ENCODE results near the gene RPL36. TPM values are rescaled to one million over a fixed set of nuclear protein-coding genes. Genes with fewer than 3 reads are reported as not detected.

The RPL36 gene
- total and polyA plus RNA-seq, 10 donors: 294 to 2,825 (median 805) TPM

DNA sequence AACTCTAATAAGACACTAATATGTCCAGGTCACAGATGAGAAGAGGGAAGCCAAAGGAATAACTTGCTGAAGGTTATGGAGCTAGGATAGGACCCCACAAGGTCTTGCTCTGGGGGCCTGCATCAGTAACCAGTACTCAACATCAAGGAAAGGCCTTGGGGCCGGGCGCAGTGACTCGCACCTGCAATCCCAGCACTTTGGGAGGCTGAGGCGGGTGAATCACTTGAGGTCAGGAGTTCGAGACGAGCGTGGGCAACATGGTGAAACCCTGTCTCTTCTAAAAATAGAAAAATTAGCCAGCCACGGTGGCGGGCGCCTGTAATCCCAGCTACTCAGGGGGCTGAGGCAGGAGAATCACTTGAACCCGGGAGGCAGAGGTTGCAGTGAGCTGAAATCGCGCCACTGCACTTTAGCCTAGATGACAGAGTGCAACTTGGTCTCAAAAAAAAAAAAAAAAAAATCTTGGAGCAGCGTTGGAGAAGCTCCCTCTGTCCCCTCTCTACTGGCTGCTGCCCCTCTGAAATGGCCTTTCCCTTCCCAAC lies 28.0 kb downstream of the RPL36 start:
- Histone ChIP-seq H3K4me1 (peaks cover 18 to 52% (median 37%) of the 10 kb centered on the region in 6 donors), H3K9me3 (no peaks in the 10 kb centered on the region), H3K4me3 (peak overlapping the region in 5 of 8 donors; percentile 79 to 91 (median 90)), H3K36me3 (peaks cover 0 to 40% (median 13%) of the 10 kb centered on the region in 6 donors), H3K27ac (peak overlapping the region in 2 of 8 donors; percentile 93 to 94), H3K27me3 (replicated peaks in 1 of 7) (no peaks in the 10 kb centered on the region)
- DNase-seq: no peak
- intact Hi-C loops (cut with DNase I; ENCODE audit: low total_unique reads): no loop called here
- TF ChIP-seq POLR2AphosphoS5 (IDR thresholded peaks at IDR 0.05): no peak
- TF ChIP-seq, protein P1, sequence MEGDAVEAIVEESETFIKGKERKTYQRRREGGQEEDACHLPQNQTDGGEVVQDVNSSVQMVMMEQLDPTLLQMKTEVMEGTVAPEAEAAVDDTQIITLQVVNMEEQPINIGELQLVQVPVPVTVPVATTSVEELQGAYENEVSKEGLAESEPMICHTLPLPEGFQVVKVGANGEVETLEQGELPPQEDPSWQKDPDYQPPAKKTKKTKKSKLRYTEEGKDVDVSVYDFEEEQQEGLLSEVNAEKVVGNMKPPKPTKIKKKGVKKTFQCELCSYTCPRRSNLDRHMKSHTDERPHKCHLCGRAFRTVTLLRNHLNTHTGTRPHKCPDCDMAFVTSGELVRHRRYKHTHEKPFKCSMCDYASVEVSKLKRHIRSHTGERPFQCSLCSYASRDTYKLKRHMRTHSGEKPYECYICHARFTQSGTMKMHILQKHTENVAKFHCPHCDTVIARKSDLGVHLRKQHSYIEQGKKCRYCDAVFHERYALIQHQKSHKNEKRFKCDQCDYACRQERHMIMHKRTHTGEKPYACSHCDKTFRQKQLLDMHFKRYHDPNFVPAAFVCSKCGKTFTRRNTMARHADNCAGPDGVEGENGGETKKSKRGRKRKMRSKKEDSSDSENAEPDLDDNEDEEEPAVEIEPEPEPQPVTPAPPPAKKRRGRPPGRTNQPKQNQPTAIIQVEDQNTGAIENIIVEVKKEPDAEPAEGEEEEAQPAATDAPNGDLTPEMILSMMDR (IDR thresholded peaks at IDR 0.05 in 8 of 11, conservative IDR thresholded peaks at IDR 0.05 in 3 of 11): no peak
- TF ChIP-seq POLR2A (IDR thresholded peaks at IDR 0.05): no peak
- 40 to 71% (median 62%) methylated on average over 14 of the region's 14 CpGs for WGBS, 5 donors

DNA sequence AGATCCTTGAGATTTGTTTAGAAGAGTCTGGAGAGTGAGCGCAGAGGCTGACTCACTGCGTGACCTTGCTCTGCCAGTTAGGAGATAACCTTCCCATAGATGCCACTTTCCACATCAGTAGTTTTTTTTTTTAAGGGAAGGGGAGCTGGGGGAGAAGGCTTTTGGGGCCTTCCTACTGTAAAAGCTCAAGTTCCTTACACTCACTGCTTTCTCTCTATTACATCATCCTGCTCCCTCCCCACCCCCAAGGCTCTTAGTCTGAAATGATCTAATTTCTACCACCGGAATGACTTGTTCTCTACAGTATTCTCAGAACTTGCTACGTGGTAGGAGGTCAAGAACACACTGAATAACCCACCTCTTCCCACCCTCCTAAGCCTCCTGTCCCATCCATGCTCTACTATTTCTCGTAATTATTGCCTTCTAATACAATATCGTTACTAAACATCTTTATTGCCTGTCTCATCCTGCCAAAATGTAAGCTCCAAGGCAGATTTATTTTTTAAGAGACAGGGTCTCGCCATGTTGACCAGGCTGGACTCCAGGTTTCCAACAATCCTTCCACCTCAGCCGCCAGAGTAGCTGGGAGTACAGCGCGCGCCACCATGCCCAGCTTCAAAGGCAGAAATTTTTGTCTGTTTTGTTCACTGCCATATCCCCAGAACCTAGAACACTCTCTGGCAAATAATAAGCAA lies 28.6 kb downstream of the RPL36 start:
- Histone ChIP-seq H3K27ac (peak overlapping the region in 7 of 8 donors; percentile 92 to 96 (median 93)), H3K9me3 (no peaks in the 10 kb centered on the region), H3K36me3 (peaks cover 0 to 34% (median 7%) of the 10 kb centered on the region in 6 donors), H3K4me3 (peak overlapping the region; percentile 79 to 99 (median 89)), H3K4me1 (peaks cover 18 to 52% (median 37%) of the 10 kb centered on the region in 6 donors), H3K27me3 (replicated peaks in 1 of 7) (no peaks in the 10 kb centered on the region)
- intact Hi-C loops (cut with DNase I; ENCODE audit: low total_unique reads): no loop called here
- 25 to 39% (median 29%) methylated on average over 11 of the region's 11 CpGs for WGBS, 5 donors
- TF ChIP-seq POLR2A (IDR thresholded peaks at IDR 0.05) (no peak), POLR2AphosphoS5 (IDR thresholded peaks at IDR 0.05) (no peak)
- TF ChIP-seq, protein P1 (IDR thresholded peaks at IDR 0.05 in 8 of 11, conservative IDR thresholded peaks at IDR 0.05 in 3 of 11): no peak
- DNase-seq: no peak

DNA sequence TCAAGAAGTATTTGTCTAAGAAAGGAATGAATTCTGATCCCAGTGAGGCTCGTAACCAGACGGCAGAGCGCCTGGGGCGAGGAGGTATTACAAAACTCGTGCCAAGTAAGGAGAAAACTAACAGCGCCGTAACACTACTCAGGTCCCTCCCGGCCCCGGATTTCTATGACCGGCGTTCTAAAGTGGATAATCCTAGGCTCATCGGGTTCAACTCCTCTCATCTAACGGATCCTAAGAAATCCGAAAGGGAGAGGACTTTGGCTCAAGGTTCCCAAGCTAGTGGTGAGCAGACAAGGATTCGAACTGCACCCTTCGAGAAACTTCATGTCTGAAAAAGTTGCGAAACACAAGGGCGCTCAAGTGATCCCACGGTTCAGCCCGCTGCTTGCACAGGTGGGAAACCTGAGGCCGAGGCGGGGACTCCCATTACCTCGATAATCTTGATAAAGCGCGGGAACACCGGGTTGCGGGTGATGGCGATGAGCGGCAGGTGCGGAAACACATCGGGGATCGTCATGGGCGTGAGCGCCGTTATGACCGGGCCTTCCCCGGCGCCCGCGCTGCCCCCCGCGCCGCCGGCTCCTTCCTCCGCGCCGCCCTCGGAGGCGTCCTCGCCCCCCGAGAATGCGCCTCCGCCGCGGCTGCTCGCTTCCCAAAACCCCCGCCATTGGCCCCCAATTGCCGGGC lies 29.3 kb downstream of the RPL36 start:
- peak overlapping the region; percentile 91 to 96 (median 93) for H3K27ac ChIP-seq
- 0 to 1% (median 1%) methylated on average over 28 to 58 of the region's 58 CpGs for WGBS, 5 donors
- H3K36me3 ChIP-seq: peaks cover 0 to 27% (median under 1%) of the 10 kb centered on the region in 6 donors
- intact Hi-C loops (cut with DNase I; ENCODE audit: low total_unique reads): no loop called here
- peaks cover 18 to 52% (median 37%) of the 10 kb centered on the region in 6 donors for H3K4me1 ChIP-seq
- H3K9me3 ChIP-seq: no peaks in the 10 kb centered on the region
- no peak for DNase-seq
- H3K27me3 ChIP-seq (replicated peaks in 1 of 7): no peaks in the 10 kb centered on the region
- peak overlapping the region; percentile 79 to 99 (median 89) for H3K4me3 ChIP-seq
- TF ChIP-seq, protein P1 (IDR thresholded peaks at IDR 0.05 in 8 of 11, conservative IDR thresholded peaks at IDR 0.05 in 3 of 11): no peak
- peak in 1 of 3 donors; percentile 8 for TF ChIP-seq POLR2A (IDR thresholded peaks at IDR 0.05)
- TF ChIP-seq POLR2AphosphoS5 (IDR thresholded peaks at IDR 0.05): no peak
